OCI-LY3 (cell line): ENCODE measurements around the gene PLPP3.
A peak's percentile ranks its signal among the peaks of the same experiment; 100 is the strongest.

Experiments
- H2AFZ ChIP-seq: fragments of 200-600, 300-600 bp; shearing (Covaris generic); 2 replicates; pipeline ENCODE4 v1.6.0; 2014; ENCODE audit warnings: antibody characterized with exemption, low read depth, low read length
- H3K27ac ChIP-seq: fragments of 200-600, 300-600 bp; sonication (generic); 2 replicates; pipeline ENCODE4 v1.5.1; 2014; ENCODE audit warnings: mild to moderate bottlenecking, low read length, moderate library complexity, mixed read lengths
- H3K27me3 ChIP-seq: fragments of 200-600, 300-600 bp; sonication (generic); 2 replicates; pipeline ENCODE4 v1.6.1; 2014; ENCODE audit warnings: low read depth, low read length, mixed read lengths
- H3K36me3 ChIP-seq: fragments of 200-600, 300-600 bp; sonication (generic); replicated peaks from 2 replicates; pipeline ENCODE3; 2014; ENCODE audit warnings: low read depth, low read length, mixed read lengths
- H3K4me1 ChIP-seq: fragments of 300-600, 200-600 bp; sonication (generic); 2 replicates; pipeline ENCODE4 v1.6.1; 2014; ENCODE audit warnings: low read length, mixed read lengths
- H3K4me2 ChIP-seq: fragments of 200-600, 300-600 bp; sonication (generic); 2 replicates; pipeline ENCODE4 v1.6.1; 2014; ENCODE audit warnings: low read length, mixed read lengths
- H3K4me3 ChIP-seq: fragments of 300-600, 200-600 bp; sonication (generic); 2 replicates; pipeline ENCODE4 v1.5.1; 2014; ENCODE audit warnings: antibody characterized with exemption, mild to moderate bottlenecking, low read length, moderate library complexity
- H3K79me2 ChIP-seq: fragments of 300-600, 200-600 bp; shearing (Covaris generic); 2 replicates; pipeline ENCODE4 v1.6.1; 2014; ENCODE audit warnings: mild to moderate bottlenecking, low read length, mixed read lengths
- H3K9ac ChIP-seq: fragments of 300-600, 200-600 bp; shearing (Covaris generic); 2 replicates; pipeline ENCODE4 v1.6.0; 2014; ENCODE audit warnings: mild to moderate bottlenecking, low read length, moderate library complexity
- H3K9me3 ChIP-seq: fragments of 200-600, 300-600 bp; shearing (Covaris generic); 2 replicates; pipeline ENCODE4 v1.6.1; 2014; ENCODE audit warnings: low read length, mixed read lengths; ENCODE audit not compliant: insufficient read depth
- H4K20me1 ChIP-seq: fragments of 200-600, 300-600 bp; sonication (generic); 2 replicates; pipeline ENCODE4 v1.6.1; 2016; ENCODE audit warnings: low read length, mixed read lengths; ENCODE audit not compliant: insufficient read depth
- EZH2phosphoT487 ChIP-seq: fragments of 200-600 bp; shearing (Covaris generic); IDR thresholded peaks from 2 replicates; pipeline ENCODE4 v1.6.1; 2018; ENCODE audit warnings: antibody characterized with exemption, mixed run types, low read depth
- TF ChIP-seq, protein P1 (sequence below): fragments of 200-600, 300-600 bp; sonication (generic); IDR thresholded peaks from 2 replicates; pipeline ENCODE4 v1.5.1; 2014; ENCODE audit warnings: antibody characterized with exemption, low read length, low read depth

Gene PLPP3

DNA sequence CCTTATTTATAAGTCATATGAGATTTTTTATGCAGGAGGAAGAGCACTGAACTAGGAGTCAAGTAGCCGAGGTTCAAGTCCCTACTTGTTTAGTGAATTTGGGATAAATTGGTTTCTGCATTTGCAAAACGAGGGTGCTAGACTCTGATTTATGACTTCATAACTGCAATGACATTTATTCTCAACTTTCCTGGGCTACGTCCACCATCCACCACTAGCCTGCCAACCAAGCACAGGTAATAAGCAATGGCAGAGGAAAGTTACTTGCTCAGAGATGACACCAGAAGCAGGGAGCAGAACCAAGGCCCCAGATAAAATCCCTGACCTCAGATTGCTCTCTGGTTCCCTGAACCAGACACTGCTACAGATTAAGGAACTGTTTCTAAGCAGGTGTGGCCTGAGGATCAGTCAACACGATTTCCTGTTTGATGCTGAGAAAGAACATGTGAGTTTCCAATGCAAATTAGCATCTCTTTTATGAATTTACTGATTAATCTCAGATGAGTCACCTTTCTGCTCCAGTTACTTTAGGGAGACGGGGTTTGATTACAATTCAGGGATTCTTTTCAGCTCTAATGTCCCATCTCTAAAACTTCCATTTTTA lies 52.7 kb downstream of the PLPP3 start:
- peaks cover 4% of the 10 kb centered on the region; the same call in 1 of the 2 replicates for H3K27me3 ChIP-seq
- H3K9me3 ChIP-seq = no peaks in the 10 kb centered on the region
- H3K4me1 ChIP-seq = peaks cover 45% of the 10 kb centered on the region
- H3K27ac ChIP-seq = peak overlapping the region; percentile 21; the same call in 1 of the 2 replicates
- TF ChIP-seq, protein P1, sequence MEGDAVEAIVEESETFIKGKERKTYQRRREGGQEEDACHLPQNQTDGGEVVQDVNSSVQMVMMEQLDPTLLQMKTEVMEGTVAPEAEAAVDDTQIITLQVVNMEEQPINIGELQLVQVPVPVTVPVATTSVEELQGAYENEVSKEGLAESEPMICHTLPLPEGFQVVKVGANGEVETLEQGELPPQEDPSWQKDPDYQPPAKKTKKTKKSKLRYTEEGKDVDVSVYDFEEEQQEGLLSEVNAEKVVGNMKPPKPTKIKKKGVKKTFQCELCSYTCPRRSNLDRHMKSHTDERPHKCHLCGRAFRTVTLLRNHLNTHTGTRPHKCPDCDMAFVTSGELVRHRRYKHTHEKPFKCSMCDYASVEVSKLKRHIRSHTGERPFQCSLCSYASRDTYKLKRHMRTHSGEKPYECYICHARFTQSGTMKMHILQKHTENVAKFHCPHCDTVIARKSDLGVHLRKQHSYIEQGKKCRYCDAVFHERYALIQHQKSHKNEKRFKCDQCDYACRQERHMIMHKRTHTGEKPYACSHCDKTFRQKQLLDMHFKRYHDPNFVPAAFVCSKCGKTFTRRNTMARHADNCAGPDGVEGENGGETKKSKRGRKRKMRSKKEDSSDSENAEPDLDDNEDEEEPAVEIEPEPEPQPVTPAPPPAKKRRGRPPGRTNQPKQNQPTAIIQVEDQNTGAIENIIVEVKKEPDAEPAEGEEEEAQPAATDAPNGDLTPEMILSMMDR = no peak
- TF ChIP-seq EZH2phosphoT487 = no peak
- no peaks in the 10 kb centered on the region for H3K79me2 ChIP-seq
- H4K20me1 ChIP-seq = no peaks in the 10 kb centered on the region
- H2AFZ ChIP-seq = no peak overlapping the region
- H3K4me3 ChIP-seq = peak overlapping the region; percentile 17; the same call in 1 of the 2 replicates
- peak overlapping the region; percentile 57 for H3K4me2 ChIP-seq
- no peak overlapping the region for H3K9ac ChIP-seq
- H3K36me3 ChIP-seq = no peaks in the 10 kb centered on the region

GRCh38 chr1:56525489-56526041 lies 53.8 kb downstream of the PLPP3 start:
- Histone ChIP-seq H3K4me3 (no peak overlapping the region), H4K20me1 (no peaks in the 10 kb centered on the region), H3K27ac (0 out of 2 replicates have a peak overlapping the region, but pooled peaks have one; percentile 17), H3K4me1 (peaks cover 45% of the 10 kb centered on the region), H3K27me3 (peaks cover 6% of the 10 kb centered on the region; the same call in 1 of the 2 replicates), H3K36me3 (no peaks in the 10 kb centered on the region), H3K4me2 (peak overlapping the region; percentile 57), H2AFZ (no peak overlapping the region), H3K9me3 (no peaks in the 10 kb centered on the region), H3K9ac (no peak overlapping the region), H3K79me2 (no peaks in the 10 kb centered on the region)
- TF ChIP-seq EZH2phosphoT487 = no peak
- TF ChIP-seq, protein P1 = no peak

GRCh38 chr1:56524263-56524662 lies 55.1 kb downstream of the PLPP3 start:
- peak overlapping the region; percentile 57 for H3K4me2 ChIP-seq
- no peaks in the 10 kb centered on the region for H3K79me2 ChIP-seq

GRCh38 chr1:56522680-56523079 lies 56.7 kb downstream of the PLPP3 start:
- Histone ChIP-seq H3K4me1 (peaks cover 56% of the 10 kb centered on the region), H3K4me3 (no peak overlapping the region), H3K79me2 (no peaks in the 10 kb centered on the region), H3K9ac (no peak overlapping the region), H4K20me1 (no peaks in the 10 kb centered on the region), H2AFZ (no peak overlapping the region), H3K27ac (no peak overlapping the region), H3K36me3 (no peaks in the 10 kb centered on the region), H3K4me2 (no peak overlapping the region), H3K9me3 (no peaks in the 10 kb centered on the region), H3K27me3 (peaks cover 8% of the 10 kb centered on the region; the same call in 1 of the 2 replicates)
- no peak for TF ChIP-seq EZH2phosphoT487
- TF ChIP-seq, protein P1 = no peak

More at GRCh38 chr1:56524263-56524662, 55.1 kb downstream of the PLPP3 start:
- H3K9me3 ChIP-seq = no peaks in the 10 kb centered on the region
- peaks cover 57% of the 10 kb centered on the region for H3K4me1 ChIP-seq
- H3K27me3 ChIP-seq = peaks cover 6% of the 10 kb centered on the region; the same call in 1 of the 2 replicates
- 0 out of 2 replicates have a peak overlapping the region, but pooled peaks have one; percentile 65 for H2AFZ ChIP-seq
- no peaks in the 10 kb centered on the region for H3K36me3 ChIP-seq
- H4K20me1 ChIP-seq = no peaks in the 10 kb centered on the region
- no peak overlapping the region for H3K9ac ChIP-seq
- no peak overlapping the region for H3K4me3 ChIP-seq
- H3K27ac ChIP-seq = no peak overlapping the region
- TF ChIP-seq EZH2phosphoT487 = no peak
- TF ChIP-seq, protein P1 = no peak
